ENCODE data around the gene SPINK1.

The SPINK1 gene

GRCh38 chr5:147854331-147854730 lies 22.9 kb upstream of the SPINK1 start:
- ATAC-seq (ENCODE audit: low read depth) (no peak), DNase-seq (ENCODE audit: low spot score) (no peak)
- H3K9me3 ChIP-seq (ENCODE audit: severe bottlenecking), result no peaks in the 10 kb centered on the region
- no peaks in the 10 kb centered on the region for H3K4me1 ChIP-seq (ENCODE audit: insufficient read depth, poor library complexity, severe bottlenecking)
- H3K27me3 ChIP-seq (ENCODE audit: insufficient read depth, poor library complexity, severe bottlenecking), result no peaks in the 10 kb centered on the region
- H3K36me3 ChIP-seq (ENCODE audit: low read depth), result no peaks in the 10 kb centered on the region
- no peak for TF ChIP-seq CTCF (IDR thresholded peaks at IDR 0.05; ENCODE audit: poor library complexity, severe bottlenecking)
- H3K4me3 ChIP-seq (ENCODE audit: severe bottlenecking), result no peak overlapping the region
- H3K27ac ChIP-seq (ENCODE audit: poor library complexity, severe bottlenecking), result no peak overlapping the region

GRCh38 chr5:147853372-147853987 lies 22.0 kb upstream of the SPINK1 start:
- TF ChIP-seq CTCF (IDR thresholded peaks at IDR 0.05; ENCODE audit: poor library complexity, severe bottlenecking), result no peak
- no peaks in the 10 kb centered on the region for H3K9me3 ChIP-seq (ENCODE audit: severe bottlenecking)
- no peak overlapping the region for H3K27ac ChIP-seq (ENCODE audit: poor library complexity, severe bottlenecking)
- no peaks in the 10 kb centered on the region for H3K27me3 ChIP-seq (ENCODE audit: insufficient read depth, poor library complexity, severe bottlenecking)
- no peak overlapping the region for H3K4me3 ChIP-seq (ENCODE audit: severe bottlenecking)
- no peaks in the 10 kb centered on the region for H3K36me3 ChIP-seq (ENCODE audit: low read depth)
- no peaks in the 10 kb centered on the region for H3K4me1 ChIP-seq (ENCODE audit: insufficient read depth, poor library complexity, severe bottlenecking)
- ATAC-seq (ENCODE audit: low read depth) (no peak), DNase-seq (ENCODE audit: low spot score) (no peak)

GRCh38 chr5:147852365-147852764 lies 20.9 kb upstream of the SPINK1 start:
- DNase-seq (ENCODE audit: low spot score) (no peak), ATAC-seq (ENCODE audit: low read depth) (no peak)
- Histone ChIP-seq H3K9me3 (ENCODE audit: severe bottlenecking) (no peaks in the 10 kb centered on the region), H3K4me1 (ENCODE audit: insufficient read depth, poor library complexity, severe bottlenecking) (no peaks in the 10 kb centered on the region), H3K27ac (ENCODE audit: poor library complexity, severe bottlenecking) (no peak overlapping the region), H3K4me3 (ENCODE audit: severe bottlenecking) (no peak overlapping the region), H3K36me3 (ENCODE audit: low read depth) (no peaks in the 10 kb centered on the region), H3K27me3 (ENCODE audit: insufficient read depth, poor library complexity, severe bottlenecking) (no peaks in the 10 kb centered on the region)
- no peak for TF ChIP-seq CTCF (IDR thresholded peaks at IDR 0.05; ENCODE audit: poor library complexity, severe bottlenecking)

- H3K9me3 ChIP-seq (ENCODE audit: severe bottlenecking), result no peaks in the 10 kb centered on the region
- no peak for ATAC-seq (ENCODE audit: low read depth)
- no peaks in the 10 kb centered on the region for H3K27me3 ChIP-seq (ENCODE audit: insufficient read depth, poor library complexity, severe bottlenecking)
- no peaks in the 10 kb centered on the region for H3K4me1 ChIP-seq (ENCODE audit: insufficient read depth, poor library complexity, severe bottlenecking)
- no peaks in the 10 kb centered on the region for H3K36me3 ChIP-seq (ENCODE audit: low read depth)
- no peak for TF ChIP-seq CTCF (IDR thresholded peaks at IDR 0.05; ENCODE audit: poor library complexity, severe bottlenecking)
- no peak overlapping the region for H3K4me3 ChIP-seq (ENCODE audit: severe bottlenecking)
- no peak overlapping the region for H3K27ac ChIP-seq (ENCODE audit: poor library complexity, severe bottlenecking)
- DNase-seq (ENCODE audit: low spot score), result no peak
Measured at GRCh38 chr5:147851578-147851977, 20.1 kb upstream of the SPINK1 start.

- ATAC-seq (ENCODE audit: low read depth), result 0 out of 3 replicates have a peak, but pooled peaks have one; percentile 14
Measured at GRCh38 chr5:147849226-147849625, 17.8 kb upstream of the SPINK1 start.

More at GRCh38 chr5:147849226-147849625, 17.8 kb upstream of the SPINK1 start:
- no peaks in the 10 kb centered on the region for H3K36me3 ChIP-seq (ENCODE audit: low read depth)
- no peak for TF ChIP-seq CTCF (IDR thresholded peaks at IDR 0.05; ENCODE audit: poor library complexity, severe bottlenecking)
- DNase-seq (ENCODE audit: low spot score), result no peak
- H3K4me1 ChIP-seq (ENCODE audit: insufficient read depth, poor library complexity, severe bottlenecking), result no peaks in the 10 kb centered on the region
- H3K27me3 ChIP-seq (ENCODE audit: insufficient read depth, poor library complexity, severe bottlenecking), result no peaks in the 10 kb centered on the region
- no peak overlapping the region for H3K27ac ChIP-seq (ENCODE audit: poor library complexity, severe bottlenecking)
- H3K4me3 ChIP-seq (ENCODE audit: severe bottlenecking), result no peak overlapping the region
- H3K9me3 ChIP-seq (ENCODE audit: severe bottlenecking), result no peaks in the 10 kb centered on the region
